HG03196 (cell line): ENCODE measurements around the gene MYRFL.
"Not testable (repeated sequence)": the region's sequence is repeated elsewhere in the genome, so short reads cannot be mapped to it uniquely, and the experiment has no call there.

Source experiments
- ATAC-seq: cut with Tn5 transposase; IDR thresholded peaks from one replicate; pipeline ENCODE4 v1.9.1; 2021; ENCODE audit not compliant: unreplicated experiment

Gene MYRFL

DNA sequence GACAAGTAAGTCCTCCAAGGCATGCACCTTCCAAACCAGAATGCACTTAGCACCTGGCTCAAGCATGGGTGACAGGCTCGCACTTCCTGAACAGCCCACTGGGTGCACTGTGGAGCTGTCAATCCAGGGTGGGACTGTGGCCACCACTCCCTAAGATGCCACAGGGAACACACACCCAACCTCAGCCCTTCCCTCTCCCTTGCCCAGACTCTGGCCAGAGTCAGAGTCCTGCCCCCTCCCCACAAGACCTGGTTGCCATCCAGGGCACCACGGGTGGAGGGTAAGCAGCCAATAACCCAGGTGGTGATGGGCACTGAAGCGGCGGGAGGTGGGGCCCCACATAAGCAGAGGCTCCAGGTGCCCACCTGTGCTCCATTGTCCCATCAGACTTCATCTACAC lies 160.6 kb downstream of the MYRFL start:
- peak; percentile 82 for ATAC-seq

DNA sequence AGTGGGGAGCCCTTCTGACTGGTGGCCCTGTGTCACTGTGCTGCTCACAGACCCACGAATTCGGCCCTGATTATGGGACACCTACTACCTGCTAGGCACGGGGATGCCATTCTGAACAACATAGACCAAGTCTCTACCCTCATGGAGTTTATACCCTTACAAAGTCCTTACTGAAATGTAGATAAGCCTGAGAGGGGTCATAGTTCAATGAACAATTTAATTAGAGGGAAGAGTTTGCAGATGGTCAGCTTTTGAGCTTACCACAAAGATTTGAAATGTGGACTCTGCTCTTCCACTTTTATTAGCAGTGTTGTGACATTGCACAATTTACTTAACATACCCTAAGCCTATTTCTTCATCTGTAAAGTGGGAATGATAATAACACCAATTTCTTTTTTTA lies 161.1 kb downstream of the MYRFL start:
- ATAC-seq: no peak

DNA sequence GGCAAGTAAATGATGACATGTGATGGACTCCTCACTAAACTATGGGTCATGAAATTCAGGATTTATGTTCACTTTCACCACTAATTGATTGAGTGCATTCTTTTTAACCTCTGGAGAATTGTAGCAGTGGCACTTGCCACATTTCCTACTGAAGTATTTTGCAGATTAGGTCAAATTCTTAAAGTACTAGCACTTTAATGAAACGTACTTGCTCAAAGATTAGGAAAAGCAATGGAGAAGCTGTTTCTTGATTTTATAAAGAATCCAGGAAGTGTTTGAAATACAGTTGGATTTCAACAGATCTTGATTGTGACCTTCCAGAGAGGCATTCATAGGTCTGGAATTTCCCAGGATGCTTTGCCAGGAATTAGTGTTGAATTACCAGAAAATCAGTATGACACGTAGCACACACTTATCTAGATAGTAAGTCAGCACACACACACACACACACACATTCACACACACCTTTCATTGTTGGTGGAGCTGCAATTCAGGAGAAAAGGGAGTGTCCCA lies 162.6 kb downstream of the MYRFL start:
- no peak for ATAC-seq

DNA sequence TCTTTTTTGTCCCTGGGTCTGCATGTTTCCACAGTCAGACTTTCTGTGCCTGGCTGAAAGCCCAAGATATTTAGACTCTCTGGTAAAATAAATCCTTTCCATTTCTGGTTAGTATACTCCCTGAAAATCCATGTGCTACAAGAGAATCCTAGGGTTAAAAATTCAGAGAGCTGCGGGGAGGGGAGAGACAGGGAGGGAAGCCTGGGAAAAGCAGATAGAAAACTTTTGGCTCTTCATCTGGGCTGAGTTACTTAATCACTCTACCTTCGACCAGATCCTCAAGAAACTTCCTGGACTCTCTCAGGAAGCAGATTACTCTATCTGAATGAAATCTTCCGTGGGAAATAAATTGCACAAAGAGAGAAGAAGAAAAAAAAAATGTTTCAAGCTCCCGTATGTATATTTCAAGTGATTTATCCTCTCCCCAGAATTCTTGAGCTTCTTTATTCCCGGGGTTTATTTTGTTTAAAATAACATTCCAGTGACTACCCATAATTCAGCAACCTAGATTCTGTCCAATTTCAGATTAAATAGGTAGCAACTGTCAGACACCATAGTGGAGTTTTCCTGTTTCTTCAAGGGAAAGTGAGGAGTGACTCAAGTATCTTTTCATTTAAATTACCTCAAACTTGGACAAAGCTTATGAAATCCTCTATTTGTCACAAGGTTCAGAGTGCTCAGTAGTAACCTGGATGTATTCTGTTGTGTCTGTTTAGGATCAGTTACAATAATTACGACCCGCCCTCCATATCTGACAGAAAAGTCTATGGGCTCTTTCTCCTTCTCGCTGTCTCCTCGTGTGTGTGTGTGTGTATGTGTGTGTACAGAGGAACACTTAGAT lies 163.7 kb downstream of the MYRFL start:
- no peak for ATAC-seq

DNA sequence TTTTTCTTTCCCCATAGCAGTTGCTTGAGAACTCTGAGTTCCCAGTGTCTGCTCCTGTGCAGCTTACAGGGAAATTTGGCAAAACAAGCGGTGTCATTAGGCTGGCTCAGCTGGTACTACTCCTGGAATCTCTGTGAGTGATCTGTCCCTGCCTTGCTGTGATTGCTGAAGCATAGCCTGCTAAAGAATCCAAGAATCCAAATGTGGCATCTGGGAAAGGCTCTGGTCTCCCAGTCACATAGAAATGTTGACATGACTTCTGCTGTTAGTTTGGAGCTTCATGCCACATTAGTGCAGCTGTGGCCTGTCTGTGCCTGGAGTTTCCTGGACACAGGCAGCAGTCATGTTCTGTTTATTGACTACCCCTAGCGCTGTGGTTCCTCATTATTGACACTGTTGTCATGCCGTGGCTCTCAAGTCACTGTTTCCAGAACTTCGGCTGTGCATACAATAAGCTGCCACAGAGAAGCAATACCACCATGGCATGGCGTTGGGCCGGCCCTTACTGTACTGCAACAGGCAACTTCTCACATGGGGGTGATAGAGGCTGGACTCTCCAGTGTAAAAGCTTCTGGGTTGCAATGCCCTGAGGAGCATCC lies 166.8 kb downstream of the MYRFL start:
- ATAC-seq: no peak

DNA sequence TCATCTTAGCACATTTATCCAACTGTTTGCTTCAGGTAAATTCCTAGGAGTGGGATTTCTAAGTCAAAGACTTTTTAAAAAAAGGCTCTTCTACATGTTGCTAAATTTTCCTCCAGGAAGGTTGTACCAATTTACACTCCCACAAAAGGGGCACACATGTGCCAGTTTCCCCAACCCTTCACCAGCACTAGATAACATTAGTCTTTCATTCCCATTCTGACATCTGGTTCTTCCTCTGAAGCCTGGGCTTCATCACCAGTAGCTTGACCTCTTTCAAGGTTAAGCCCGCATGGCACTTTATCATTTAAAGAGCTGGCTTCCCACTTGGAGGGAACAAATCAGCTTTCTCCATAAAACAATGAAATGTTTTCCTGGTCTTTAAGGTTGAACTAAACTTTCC lies 168.4 kb downstream of the MYRFL start:
- no peak for ATAC-seq

DNA sequence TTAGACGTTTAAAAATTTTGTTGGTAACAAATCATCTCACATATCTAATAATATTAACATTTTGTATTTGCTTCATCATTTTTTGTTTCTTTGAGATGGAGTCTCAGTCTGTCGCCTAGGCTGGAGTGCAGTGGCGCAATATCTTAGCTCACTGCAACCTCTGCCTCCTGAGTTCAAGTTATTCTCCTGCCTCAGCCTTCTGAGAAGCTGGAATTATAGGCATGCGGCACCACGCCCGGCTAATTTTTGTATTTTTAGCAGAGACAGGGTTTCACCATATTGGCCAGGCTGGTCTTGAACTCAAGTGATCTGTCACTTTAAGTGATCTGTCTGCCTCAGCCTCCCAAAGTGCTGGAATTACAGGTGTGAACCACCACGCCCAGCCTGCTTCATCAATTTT lies 169.1 kb downstream of the MYRFL start:
- ATAC-seq: not testable (repeated sequence)

DNA sequence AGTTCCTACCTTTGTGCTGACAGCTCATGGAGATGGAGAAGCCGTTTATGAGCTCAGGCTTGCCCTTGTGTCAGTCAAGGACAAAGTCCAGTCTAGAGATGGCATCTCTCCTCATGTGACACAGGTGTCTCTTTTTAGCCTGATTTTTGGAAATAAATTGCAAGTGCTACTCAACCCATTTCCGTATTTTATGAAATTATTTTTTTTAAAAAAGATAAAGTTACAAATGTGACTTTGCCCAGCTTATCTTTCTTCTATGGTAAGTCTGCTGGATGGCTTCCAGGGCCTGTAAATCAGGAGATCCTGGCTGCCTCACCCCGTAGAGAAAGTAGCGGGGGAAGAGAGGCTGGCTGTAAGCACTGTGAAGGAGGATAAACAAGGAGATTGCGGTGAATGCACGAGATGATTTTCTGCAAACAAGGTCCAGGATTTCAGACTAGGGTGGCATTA lies 169.7 kb downstream of the MYRFL start:
- no peak for ATAC-seq

DNA sequence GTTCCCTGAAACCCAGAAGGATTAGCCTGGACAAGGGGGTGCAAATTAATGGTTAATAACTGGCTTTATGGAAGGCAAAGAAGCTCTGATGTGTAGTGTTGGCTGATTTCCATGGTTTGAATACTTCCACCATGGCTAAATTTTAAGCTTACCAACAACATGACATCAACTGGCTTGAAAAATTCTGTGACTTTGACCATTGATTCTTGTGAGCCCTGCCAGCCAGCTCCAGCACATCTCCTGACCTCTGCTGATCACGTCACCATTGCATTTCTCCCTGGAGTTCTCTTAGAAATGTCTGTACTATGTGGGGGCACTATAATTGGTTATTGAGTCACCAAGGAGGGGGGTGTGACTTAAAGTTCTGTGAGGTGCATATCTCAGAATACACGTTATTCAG lies 171.2 kb downstream of the MYRFL start:
- ATAC-seq: no peak

DNA sequence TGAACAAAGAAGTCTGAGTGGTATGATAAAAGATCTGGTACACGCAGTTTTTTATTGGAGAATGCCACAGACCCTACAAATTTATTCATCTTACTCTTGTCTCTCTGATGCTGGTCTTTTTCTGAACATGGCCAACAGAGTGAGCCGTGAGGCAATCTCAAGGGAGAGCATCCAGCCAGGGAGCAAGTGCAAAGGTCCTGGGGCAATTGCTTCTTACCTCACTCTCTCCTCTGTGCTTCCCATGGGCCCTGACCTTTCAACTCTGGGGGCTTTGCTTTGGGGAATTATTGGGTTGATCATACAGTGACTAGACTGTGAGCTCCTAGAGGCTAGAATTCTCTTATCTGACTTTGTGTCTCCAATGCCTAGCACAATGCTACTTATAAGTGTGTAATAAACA lies 171.7 kb downstream of the MYRFL start:
- ATAC-seq: no peak

DNA sequence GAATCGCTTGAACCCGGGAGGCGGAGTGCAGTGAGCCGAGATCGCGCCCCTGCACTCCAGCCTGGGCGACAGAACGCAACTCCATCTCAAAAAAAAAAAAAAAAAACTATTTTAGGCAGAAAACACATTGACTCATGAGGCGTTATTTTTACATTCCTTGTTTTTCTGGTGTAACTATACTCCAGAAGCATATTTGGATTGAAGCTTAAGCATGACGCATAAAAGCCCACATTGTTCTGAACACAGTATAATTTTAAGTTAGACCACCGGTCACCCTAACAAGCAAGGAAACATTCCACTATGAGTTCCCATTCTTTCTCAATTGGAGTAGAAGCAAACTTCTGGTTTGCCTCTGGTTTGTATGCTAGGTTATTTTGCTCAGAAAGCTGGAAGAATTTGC lies 173.0 kb downstream of the MYRFL start:
- ATAC-seq: no peak

DNA sequence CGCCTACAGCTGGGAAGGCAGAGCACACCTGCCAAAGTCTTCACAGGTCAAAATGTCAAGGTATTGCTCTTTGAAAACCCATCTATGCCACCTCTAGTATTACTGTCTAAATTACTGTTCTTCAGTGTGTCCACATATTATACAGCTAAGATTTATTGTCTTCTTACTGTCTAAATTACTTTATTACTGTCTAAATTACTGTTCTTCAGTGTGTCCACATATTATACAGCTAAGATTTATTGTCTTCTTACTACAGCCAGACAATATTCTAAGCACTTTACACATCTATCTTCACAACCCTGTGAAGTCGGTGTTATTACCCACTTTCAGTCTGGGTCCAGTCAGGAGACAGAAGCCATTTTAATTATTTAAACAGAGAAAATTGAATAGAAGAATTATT lies 173.9 kb downstream of the MYRFL start:
- no peak for ATAC-seq

DNA sequence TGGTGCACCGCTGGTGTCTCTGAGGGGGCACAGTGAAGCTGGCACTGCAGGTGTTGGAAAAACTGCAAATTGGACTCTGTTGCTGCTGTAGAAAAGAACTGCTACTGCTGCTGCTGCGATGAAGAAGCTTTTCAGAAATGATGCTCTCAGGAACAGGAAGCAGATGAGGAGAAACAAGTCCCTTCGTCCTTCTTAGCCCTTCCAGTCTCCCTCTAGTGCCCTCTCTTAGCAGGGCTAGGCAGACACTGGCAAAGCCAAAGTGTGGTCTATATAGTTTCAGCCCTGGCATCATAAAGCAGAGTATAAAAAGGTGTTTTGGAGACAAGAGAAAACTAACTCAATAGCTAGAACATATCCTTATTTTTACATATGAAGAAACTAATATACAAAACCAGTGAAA lies 174.5 kb downstream of the MYRFL start:
- no peak for ATAC-seq

DNA sequence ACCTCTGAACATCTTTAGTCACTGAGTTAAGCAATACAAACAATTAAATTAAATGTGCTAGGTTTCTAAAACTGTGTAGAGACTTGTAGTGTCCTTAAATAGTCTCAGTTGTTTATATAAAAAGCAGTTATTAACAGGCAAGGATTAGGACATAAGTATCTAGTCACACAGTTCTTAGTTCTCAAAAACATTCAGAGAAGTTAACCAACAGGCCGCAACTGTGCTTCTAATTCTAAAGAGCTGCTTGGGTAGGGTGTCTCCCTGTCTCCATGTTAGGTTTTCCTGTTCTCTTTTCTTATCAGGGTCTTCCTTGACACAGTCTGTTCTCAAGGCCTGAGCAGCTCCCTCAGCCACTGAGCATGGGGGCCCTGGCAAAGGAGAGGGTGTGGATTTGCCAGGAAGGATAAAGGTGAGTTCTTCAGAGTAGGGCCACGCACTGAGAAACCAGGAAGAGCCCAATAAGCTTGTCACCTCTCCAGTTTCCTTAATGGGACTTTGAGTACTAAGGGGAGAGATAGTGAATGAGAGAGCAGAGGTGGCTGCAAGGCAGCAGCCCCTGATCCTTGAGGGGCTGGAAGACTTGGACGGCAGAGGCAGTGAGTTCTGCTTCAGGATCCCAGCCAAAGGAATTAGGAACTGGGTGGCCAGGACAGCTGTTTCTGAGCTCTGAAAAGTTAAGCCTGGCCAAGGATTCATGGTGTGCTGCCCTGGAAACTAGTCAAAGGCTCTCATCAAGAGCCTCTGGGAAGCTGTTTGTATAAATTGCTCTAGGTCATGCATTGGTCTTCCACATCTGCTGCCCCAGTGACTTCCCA lies 177.3 kb downstream of the MYRFL start:
- no peak for ATAC-seq

DNA sequence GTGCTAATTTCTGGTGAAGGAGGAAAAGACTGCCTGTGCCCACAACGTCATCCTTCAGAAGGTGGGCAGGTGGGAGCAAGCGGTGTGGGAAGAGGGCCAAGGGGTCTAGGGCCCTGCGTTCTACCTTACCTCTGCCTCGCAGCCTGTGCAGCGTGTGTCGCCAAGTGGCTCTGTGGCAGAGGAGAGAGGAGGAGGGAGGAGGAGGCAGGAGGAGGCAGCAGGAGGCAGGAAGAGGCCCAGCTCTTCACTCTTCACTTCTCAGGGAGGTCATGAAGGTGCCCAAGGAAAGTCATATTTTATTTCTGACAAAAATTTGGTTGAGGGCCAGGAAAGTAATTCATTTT lies 177.9 kb downstream of the MYRFL start:
- ATAC-seq: no peak

DNA sequence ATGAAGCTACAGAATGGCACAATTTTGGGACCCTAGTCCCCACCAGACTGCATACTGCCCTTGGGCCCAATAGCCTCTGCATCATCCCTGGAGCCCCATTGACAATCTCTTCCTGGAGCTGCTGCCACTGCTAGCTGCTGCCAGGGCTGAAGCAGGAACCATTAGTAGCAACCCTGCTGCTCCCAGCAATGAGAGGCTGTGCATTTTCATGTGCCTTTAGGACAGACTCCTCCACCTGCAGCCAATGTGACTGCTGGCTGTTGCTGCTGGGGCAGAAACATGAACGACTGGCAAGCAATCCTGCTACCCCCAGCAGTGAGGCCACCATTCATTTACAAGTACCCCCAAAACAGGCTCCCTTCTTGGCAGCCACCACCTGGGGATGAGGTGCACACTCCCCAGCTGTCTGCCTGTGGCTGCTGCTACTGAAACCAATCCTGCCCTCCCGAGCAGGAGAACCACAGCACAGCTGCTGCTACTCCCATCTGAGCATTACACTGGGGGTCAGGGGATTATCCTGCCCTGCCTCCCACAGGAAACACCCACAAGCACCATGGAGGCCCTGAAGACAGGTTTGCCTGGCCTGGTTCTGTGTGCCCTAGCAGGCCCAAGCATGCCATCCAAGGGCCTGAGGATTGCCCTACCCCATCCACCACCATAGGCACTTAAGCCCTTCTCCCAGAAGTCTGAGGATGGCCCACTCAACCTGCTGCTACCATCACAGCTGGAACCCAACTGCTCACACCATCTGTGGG lies 181.0 kb downstream of the MYRFL start:
- no peak for ATAC-seq

DNA sequence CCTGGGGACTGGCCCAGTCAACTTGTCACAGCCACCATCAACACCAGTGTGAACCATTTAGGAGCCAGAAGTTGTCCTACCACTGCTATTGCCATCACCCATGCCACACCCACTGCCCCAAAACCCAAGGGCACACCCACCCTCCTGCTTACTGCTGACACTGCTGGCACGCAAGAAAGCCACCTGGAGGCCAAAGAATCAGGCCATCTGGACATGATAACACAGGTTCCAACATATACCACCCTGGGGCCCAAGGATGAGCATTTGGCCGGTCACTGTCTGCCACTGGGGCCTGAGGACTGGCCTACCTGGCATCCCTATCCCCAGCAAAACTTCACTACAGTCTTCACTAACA lies 181.6 kb downstream of the MYRFL start:
- no peak for ATAC-seq

DNA sequence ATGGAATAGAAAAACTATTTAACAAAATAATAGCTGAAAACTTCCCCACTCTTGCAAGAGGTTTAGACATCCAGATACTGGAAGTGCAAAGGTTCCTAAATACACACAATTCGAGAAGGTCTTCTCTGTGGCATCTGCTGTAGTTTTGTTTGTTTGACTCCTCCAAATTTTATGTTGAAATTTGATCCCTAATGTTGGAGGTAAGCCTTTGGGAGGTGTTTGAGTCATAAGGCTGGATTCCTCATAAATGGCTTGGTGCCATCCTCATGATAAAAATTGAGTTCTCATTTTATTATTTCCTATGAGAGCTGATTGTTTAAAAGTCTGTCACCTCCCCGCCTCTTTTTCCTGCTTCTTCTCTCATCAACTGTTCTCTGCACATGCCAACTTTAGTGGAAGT lies 182.7 kb downstream of the MYRFL start:
- ATAC-seq: no peak
